ENCODE measurements around the gene NFATC3.

Gene NFATC3

DNA sequence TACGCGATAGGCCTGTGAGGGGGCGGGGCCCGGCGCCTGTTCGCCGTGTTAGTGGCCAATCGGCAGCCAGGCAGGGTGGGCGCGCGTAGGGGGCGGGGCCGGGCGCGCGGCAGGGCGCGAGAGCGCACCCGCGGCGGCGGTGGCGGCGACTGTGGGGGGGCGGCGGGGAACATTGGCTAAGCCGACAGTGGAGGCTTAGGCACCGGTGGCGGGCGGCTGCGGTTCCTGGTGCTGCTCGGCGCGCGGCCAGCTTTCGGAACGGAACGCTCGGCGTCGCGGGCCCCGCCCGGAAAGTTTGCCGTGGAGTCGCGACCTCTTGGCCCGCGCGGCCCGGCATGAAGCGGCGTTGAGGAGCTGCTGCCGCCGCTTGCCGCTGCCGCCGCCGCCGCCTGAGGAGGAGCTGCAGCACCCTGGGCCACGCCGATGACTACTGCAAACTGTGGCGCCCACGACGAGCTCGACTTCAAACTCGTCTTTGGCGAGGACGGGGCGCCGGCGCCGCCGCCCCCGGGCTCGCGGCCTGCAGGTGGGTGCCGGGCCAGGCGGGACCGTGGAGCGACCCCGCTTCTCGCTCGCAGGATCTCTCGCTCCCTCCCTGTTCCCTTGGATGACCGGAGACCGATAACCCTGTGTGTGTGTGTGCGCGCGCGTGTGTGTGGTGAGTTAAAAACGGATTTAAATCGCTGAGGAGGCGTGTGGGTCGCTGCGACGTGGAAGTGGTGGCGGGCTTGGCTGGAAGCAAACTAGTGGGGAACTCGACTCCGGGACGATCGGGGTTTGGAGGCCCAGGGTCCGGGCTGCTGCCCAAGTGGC, at the start of gene NFATC3:
Gene NFATC3, plus strand, starts transcription at position 112 of the 813 bp plus-strand sequence. Its CDS starts 312 bp downstream, at position 424.
- H3K4me3 ChIP-seq (ENCODE audit: low read length): peak within 1 kb of the TSS; percentile 62
- peak; percentile 98 for DNase-seq (ENCODE audit: low read depth)
- TF ChIP-seq, protein P1, sequence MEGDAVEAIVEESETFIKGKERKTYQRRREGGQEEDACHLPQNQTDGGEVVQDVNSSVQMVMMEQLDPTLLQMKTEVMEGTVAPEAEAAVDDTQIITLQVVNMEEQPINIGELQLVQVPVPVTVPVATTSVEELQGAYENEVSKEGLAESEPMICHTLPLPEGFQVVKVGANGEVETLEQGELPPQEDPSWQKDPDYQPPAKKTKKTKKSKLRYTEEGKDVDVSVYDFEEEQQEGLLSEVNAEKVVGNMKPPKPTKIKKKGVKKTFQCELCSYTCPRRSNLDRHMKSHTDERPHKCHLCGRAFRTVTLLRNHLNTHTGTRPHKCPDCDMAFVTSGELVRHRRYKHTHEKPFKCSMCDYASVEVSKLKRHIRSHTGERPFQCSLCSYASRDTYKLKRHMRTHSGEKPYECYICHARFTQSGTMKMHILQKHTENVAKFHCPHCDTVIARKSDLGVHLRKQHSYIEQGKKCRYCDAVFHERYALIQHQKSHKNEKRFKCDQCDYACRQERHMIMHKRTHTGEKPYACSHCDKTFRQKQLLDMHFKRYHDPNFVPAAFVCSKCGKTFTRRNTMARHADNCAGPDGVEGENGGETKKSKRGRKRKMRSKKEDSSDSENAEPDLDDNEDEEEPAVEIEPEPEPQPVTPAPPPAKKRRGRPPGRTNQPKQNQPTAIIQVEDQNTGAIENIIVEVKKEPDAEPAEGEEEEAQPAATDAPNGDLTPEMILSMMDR (IDR thresholded peaks at IDR 0.05; ENCODE audit: insufficient read depth, low read depth, low read length, missing control alignments): no peak

DNA sequence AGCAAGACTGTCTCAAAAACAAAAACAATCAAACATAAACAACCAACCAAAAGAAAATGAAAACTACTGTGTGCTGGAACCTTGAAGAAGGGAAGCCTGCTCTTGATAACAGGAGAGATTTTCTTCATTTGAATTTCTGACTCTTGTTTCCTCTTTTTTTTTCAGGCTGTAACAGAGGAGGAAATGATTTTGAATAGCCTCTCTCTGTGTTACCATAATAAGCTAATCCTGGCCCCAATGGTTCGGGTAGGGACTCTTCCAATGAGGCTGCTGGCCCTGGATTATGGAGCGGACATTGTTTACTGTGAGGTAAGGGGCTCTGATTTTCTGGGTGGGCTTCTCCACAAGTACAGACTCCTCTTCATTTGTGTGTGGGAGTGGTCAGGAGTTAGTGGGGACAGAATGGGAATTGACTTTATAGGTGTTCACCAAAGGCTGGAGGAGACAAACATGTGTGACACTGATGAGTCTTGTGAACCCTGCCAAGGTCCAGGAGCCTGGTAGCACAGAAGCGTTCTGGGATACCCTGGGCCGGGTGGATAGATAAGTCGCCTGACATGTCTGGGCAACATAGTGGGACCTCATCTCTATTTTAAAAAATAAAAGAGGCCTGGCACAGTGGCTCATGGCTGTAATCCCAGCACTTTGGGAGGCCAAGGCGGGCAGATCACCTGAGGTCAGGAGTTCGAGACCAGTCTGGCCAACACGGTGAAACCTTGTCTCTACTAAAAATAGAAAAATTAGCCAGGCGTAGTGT, 47.2 kb upstream of the NFATC3 start:
- DNase-seq (ENCODE audit: low read depth): no peak
- TF ChIP-seq, protein P1 (IDR thresholded peaks at IDR 0.05; ENCODE audit: insufficient read depth, low read depth, low read length, missing control alignments): no peak
- H3K4me3 ChIP-seq (ENCODE audit: low read length): no peak overlapping the region

DNA sequence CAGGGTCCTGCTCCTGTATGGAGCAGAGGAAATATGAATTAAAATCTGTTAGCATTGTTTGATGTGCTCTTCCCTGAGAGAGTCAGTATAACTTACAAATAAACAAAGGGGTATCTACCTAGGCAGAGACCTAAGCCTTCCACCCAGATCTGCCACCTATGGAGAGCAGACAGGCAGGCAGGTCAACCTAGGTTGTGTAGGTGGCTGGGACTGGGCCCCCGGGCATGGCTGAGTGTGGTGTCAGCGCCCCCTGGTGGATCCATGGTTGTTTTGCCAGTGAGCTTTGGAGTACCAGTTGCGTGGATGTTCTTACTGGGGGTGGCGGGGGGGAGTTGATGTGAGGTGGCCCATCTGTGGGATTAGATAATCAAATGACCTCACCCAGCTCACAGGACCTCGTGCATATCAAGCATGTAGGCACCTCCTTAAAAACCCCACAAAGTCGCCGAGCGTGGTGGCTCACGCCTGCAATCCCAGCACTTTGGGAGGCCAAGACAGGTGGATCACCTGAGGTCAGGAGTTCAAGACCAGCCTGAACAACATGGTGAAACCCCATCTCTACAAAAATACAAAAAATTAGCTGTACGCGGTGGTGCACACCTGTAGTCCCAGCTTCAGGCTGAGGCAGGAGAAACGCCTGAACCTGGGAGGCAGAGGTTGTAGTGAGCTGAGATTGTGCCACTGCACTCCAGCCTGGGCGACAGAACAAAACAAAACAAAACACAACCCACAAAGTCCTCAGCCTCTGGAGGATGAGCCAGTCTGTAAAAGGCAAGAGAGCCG, 44.5 kb upstream of the NFATC3 start:
- no peak overlapping the region for H3K4me3 ChIP-seq (ENCODE audit: low read length)
- DNase-seq (ENCODE audit: low read depth): peak; percentile 83
- TF ChIP-seq, protein P1 (IDR thresholded peaks at IDR 0.05; ENCODE audit: insufficient read depth, low read depth, low read length, missing control alignments): peak; percentile 86

DNA sequence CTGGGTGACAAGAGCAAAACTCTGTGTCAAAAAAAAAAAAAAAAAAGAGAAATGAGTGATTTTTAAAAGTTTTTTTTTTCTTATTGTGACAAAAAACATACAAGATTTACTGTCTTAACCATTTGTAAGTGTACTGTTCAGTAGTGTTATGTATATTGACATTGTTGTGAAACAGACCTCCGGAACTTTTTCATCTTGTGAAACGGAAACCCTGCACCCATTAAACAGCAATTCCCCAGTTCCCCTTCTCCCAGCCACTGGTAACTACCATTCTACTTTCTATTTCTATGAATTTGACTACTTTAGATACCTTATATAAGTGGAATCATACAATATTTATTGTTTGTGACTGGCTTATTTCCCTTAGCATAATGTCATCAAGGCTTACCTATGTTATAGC, 43.4 kb upstream of the NFATC3 start:
- TF ChIP-seq, protein P1 (IDR thresholded peaks at IDR 0.05; ENCODE audit: insufficient read depth, low read depth, low read length, missing control alignments): no peak
- no peak overlapping the region for H3K4me3 ChIP-seq (ENCODE audit: low read length)
- no peak for DNase-seq (ENCODE audit: low read depth)

DNA sequence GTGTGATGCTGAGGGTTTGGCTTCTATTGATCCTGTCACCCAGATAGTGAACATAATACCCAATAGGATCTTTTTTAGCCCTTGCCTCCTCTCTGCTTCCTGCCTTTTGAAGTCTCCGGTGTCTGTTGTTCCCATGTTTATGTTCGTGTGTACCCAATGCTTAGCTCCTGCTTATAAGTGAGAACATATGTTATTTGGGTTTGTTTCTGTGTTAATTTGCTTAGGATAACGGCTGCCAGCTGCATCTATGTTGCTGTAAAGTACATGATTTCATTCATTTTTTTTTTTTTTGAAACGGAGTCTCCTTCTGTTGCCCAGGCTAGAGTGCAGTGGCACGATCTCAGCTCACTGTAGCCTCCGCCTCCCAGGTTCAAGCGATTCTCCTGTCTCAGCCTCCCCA, 39.1 kb upstream of the NFATC3 start:
- H3K4me3 ChIP-seq (ENCODE audit: low read length): no peak overlapping the region
- no peak for DNase-seq (ENCODE audit: low read depth)
- TF ChIP-seq, protein P1 (IDR thresholded peaks at IDR 0.05; ENCODE audit: insufficient read depth, low read depth, low read length, missing control alignments): no peak

DNA sequence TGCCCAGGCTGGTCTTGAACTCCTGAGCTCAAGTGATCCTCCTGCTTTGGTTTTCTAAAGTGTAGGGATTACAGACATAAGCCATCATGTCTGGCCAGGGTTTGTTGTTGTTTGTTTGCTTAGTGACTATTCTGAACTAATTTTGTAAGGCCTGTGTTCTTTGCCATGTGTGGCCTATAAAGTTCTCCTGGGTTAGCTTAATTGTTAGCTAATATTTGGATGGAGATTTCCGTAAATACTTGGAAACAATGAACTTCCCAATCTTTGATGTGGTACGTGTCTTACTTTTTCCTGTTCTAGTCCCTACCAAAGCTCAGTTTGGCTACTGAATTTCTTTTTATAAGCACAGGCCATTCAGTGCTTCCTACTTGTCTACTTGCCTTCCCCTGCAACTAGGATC, 37.2 kb upstream of the NFATC3 start:
- H3K4me3 ChIP-seq (ENCODE audit: low read length): no peak overlapping the region
- no peak for DNase-seq (ENCODE audit: low read depth)
- TF ChIP-seq, protein P1 (IDR thresholded peaks at IDR 0.05; ENCODE audit: insufficient read depth, low read depth, low read length, missing control alignments): no peak

Measured in epithelial cell of esophagus (primary cell).